ENCODE measurements around the gene TSPO. TPM values are rescaled to one million over a fixed set of nuclear protein-coding genes. Genes with fewer than 3 reads are reported as not detected.

TSPO gene
- total and polyA plus RNA-seq, 2 donors from 2014 or later: 134 to 173 TPM

DNA sequence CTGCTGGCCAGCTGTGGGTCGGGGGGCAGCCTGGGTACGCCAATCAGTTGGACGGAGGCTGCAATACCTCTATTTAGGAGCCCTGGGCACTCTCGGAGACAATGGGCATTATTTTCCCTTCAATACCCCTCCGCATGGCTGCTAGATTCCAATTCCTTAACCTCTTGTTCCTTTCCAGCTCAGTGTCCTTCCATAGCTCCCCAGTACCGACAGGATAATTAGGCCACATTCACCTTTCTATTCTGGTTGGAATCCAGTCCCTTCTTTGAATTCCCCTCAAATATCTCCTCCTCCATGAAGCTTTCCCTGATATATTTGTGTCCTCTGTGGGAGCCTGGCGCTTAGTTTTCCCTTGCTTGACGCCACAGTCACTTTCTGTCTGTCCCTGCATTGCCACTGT lies 45.1 kb upstream of the TSPO start:
- peaks cover 5% of the 10 kb centered on the region for H3K27me3 ChIP-seq (ENCODE audit: control insufficient read depth, insufficient read depth, low read length)
- intact Hi-C loops (cut with DNase I): no loop called here
- no peak overlapping the region for H3K9ac ChIP-seq (ENCODE audit: low read length in 3 of 3)
- FAIRE-seq: no peak
- no peaks in the 10 kb centered on the region for H3K36me3 ChIP-seq (ENCODE audit: control insufficient read depth in 2 of 3, insufficient read depth in 3 of 3, low read length in 3 of 3)
- H3K27ac ChIP-seq (ENCODE audit: low read depth in 2 of 2, low read length in 2 of 2): no peak overlapping the region
- H3K4me3 ChIP-seq (ENCODE audit: low read length in 3 of 3): no peak overlapping the region
- H3K9me3 ChIP-seq (ENCODE audit: control insufficient read depth in 2 of 3, insufficient read depth in 1 of 3, low read length in 3 of 3): no peaks in the 10 kb centered on the region
- DNase-seq: no peak
- H3K4me1 ChIP-seq (ENCODE audit: control insufficient read depth in 2 of 3, insufficient read depth in 2 of 3, low read depth in 1 of 3, low read length in 3 of 3): no peaks in the 10 kb centered on the region
- TF ChIP-seq, protein P1, sequence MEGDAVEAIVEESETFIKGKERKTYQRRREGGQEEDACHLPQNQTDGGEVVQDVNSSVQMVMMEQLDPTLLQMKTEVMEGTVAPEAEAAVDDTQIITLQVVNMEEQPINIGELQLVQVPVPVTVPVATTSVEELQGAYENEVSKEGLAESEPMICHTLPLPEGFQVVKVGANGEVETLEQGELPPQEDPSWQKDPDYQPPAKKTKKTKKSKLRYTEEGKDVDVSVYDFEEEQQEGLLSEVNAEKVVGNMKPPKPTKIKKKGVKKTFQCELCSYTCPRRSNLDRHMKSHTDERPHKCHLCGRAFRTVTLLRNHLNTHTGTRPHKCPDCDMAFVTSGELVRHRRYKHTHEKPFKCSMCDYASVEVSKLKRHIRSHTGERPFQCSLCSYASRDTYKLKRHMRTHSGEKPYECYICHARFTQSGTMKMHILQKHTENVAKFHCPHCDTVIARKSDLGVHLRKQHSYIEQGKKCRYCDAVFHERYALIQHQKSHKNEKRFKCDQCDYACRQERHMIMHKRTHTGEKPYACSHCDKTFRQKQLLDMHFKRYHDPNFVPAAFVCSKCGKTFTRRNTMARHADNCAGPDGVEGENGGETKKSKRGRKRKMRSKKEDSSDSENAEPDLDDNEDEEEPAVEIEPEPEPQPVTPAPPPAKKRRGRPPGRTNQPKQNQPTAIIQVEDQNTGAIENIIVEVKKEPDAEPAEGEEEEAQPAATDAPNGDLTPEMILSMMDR (IDR thresholded peaks at IDR 0.05; ENCODE audit: borderline replicate concordance, extremely low read depth, insufficient read depth): no peak

DNA sequence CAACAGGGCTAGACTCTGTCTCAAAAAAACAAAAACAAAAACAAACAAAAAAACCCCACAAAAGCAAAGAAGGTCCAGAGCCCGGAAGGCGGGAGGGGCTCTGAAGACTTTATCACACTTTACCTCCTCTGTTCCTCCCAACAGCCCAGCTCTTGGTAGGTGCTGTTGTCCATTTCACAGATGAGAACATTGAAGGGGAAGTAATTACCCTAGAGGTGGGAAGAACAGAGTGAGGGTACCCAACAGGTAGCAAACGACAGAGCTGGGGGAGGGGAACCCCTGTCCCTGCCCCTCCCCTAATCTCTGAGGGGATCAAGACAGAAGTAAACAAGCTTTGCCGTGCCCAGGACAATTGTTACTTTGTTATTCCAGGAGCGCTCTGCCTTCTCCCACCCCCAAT lies 41.8 kb upstream of the TSPO start:
- H3K9ac ChIP-seq (ENCODE audit: low read length in 3 of 3): no peak overlapping the region
- no peaks in the 10 kb centered on the region for H3K9me3 ChIP-seq (ENCODE audit: control insufficient read depth in 2 of 3, insufficient read depth in 1 of 3, low read length in 3 of 3)
- H3K4me3 ChIP-seq (ENCODE audit: low read length in 3 of 3): no peak overlapping the region
- H3K27me3 ChIP-seq (ENCODE audit: control insufficient read depth, insufficient read depth, low read length): peaks cover 10% of the 10 kb centered on the region
- TF ChIP-seq, protein P1 (IDR thresholded peaks at IDR 0.05; ENCODE audit: borderline replicate concordance, extremely low read depth, insufficient read depth): no peak
- intact Hi-C loops (cut with DNase I): no loop called here
- FAIRE-seq (no peak), DNase-seq (no peak)
- no peaks in the 10 kb centered on the region for H3K36me3 ChIP-seq (ENCODE audit: control insufficient read depth in 2 of 3, insufficient read depth in 3 of 3, low read length in 3 of 3)
- peaks cover 0 to 2% (median 0%) of the 10 kb centered on the region in 3 donors for H3K4me1 ChIP-seq (ENCODE audit: control insufficient read depth in 2 of 3, insufficient read depth in 2 of 3, low read depth in 1 of 3, low read length in 3 of 3)
- no peak overlapping the region for H3K27ac ChIP-seq (ENCODE audit: low read depth in 2 of 2, low read length in 2 of 2)

DNA sequence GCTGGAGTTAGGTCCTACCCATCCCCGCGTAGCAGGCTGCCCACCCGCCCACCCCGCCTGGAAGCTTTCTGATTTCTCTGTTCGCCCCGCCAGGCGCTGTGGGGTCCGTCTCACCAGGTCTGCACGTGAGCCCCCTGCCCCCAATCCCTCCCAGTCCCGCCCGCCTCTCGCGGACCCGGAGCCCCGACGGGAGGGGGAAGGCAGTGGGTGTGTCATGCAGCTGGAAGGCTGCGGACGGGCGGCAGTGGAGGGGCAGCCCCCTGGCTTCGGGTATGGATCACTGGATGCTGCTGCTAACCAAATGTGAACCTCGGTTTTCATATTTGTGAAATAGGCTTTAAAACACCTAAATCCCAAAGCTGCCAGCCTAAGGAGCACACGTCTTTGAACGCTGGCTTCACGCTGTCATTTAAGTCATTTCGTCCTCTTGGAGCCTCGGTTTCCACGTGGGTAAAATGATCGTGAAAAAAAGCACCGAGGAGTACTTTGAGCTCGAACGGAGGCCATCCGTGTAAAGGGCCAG lies 41.4 kb upstream of the TSPO start:
- Histone ChIP-seq H3K4me3 (ENCODE audit: low read length in 3 of 3) (peak overlapping the region in 2 of 3 donors; percentile 28 to 59), H3K27ac (ENCODE audit: low read depth in 2 of 2, low read length in 2 of 2) (no peak overlapping the region), H3K9me3 (ENCODE audit: control insufficient read depth in 2 of 3, insufficient read depth in 1 of 3, low read length in 3 of 3) (no peaks in the 10 kb centered on the region), H3K27me3 (ENCODE audit: control insufficient read depth, insufficient read depth, low read length) (peaks cover 10% of the 10 kb centered on the region), H3K36me3 (ENCODE audit: control insufficient read depth in 2 of 3, insufficient read depth in 3 of 3, low read length in 3 of 3) (no peaks in the 10 kb centered on the region), H3K9ac (ENCODE audit: low read length in 3 of 3) (peak overlapping the region in 1 of 3 donors; percentile 55), H3K4me1 (ENCODE audit: control insufficient read depth in 2 of 3, insufficient read depth in 2 of 3, low read depth in 1 of 3, low read length in 3 of 3) (peaks cover 0 to 4% (median 2%) of the 10 kb centered on the region in 3 donors)
- intact Hi-C loops (cut with DNase I): no loop called here
- TF ChIP-seq, protein P1 (IDR thresholded peaks at IDR 0.05; ENCODE audit: borderline replicate concordance, extremely low read depth, insufficient read depth): no peak
- peak in 1 of 5 donors; percentile 39 for DNase-seq
- no peak for FAIRE-seq

Data from kidney (tissue), 14 donors.